ENCODE measurements around the gene DCAF4L1. TPM values are rescaled to one million over a fixed set of nuclear protein-coding genes. Genes with fewer than 3 reads are reported as not detected.

The DCAF4L1 gene
- total and polyA plus RNA-seq, 8 donors: 0.05 TPM; not detected in 7

DNA sequence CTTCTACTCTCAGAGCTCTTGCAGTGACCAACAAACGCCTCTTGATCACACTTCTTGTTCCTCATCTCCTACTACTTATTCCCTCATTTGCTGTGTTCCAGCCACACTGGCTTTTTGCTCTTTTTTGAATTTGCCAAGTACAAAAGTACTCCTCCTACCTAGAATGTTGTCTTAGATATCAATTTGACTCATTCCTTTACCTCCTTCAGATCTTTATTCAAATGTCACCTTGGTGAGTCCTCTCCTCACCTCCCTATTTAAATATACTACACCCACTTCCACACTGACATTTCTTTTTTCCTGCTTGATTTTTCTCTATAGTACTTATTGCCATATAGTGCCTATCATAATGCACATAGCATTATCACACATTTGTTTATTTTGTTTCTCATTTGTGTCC lies 6.2 kb upstream of the DCAF4L1 start:
- 63 to 86% (median 75%) methylated on average over 1 of the region's 1 CpG for WGBS, 5 donors
- no peak overlapping the region for H3K27ac ChIP-seq
- no peak for DNase-seq
- H3K4me3 ChIP-seq: no peak overlapping the region
- H3K9me3 ChIP-seq: no peaks in the 10 kb centered on the region
- H3K36me3 ChIP-seq: no peaks in the 10 kb centered on the region
- TF ChIP-seq, protein P1, sequence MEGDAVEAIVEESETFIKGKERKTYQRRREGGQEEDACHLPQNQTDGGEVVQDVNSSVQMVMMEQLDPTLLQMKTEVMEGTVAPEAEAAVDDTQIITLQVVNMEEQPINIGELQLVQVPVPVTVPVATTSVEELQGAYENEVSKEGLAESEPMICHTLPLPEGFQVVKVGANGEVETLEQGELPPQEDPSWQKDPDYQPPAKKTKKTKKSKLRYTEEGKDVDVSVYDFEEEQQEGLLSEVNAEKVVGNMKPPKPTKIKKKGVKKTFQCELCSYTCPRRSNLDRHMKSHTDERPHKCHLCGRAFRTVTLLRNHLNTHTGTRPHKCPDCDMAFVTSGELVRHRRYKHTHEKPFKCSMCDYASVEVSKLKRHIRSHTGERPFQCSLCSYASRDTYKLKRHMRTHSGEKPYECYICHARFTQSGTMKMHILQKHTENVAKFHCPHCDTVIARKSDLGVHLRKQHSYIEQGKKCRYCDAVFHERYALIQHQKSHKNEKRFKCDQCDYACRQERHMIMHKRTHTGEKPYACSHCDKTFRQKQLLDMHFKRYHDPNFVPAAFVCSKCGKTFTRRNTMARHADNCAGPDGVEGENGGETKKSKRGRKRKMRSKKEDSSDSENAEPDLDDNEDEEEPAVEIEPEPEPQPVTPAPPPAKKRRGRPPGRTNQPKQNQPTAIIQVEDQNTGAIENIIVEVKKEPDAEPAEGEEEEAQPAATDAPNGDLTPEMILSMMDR (IDR thresholded peaks at IDR 0.05): no peak
- TF ChIP-seq EP300 (IDR thresholded peaks at IDR 0.05): no peak
- TF ChIP-seq POLR2AphosphoS5 (IDR thresholded peaks at IDR 0.05): no peak
- TF ChIP-seq POLR2A (IDR thresholded peaks at IDR 0.05): no peak
- intact Hi-C loops (cut with DNase I; ENCODE audit: low total_unique reads): no loop called here
- no peaks in the 10 kb centered on the region for H3K27me3 ChIP-seq
- H3K4me1 ChIP-seq: no peaks in the 10 kb centered on the region

DNA sequence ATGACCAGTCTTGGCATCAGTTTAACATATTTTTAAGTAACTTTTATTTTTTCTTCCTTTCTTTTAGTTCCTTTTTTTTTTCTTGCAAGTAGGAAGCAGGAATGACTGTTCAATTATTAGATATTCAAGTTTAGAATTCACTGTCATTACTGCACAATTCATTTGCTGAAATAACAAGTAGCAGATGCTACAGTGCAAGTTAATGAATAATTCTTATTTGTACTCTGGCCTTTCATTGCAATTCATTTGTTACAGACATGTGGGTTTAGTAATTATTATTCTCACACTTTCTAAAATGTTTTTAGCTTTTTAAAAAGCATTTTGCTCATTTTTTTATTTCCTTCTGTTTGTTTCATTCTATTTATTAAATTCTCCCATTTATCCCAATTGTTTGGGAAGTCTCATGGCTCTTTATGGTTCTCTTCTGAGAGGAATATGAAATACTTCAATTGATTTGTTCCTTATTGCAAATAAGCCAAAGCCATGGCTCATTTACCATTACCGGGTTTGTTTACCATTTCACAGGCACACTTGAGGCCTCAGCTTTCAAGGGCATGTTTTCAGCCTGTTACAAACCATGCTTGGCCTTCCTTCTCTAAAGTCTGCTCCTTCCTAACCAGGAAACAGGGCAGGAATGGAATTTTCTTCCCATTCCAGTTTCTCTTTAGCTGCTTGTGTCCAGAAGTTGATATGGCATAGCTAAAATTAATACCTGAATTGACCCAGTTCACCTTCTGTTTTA lies 4.6 kb upstream of the DCAF4L1 start:
- Histone ChIP-seq H3K27ac (no peak overlapping the region), H3K27me3 (no peaks in the 10 kb centered on the region), H3K4me3 (no peak overlapping the region), H3K4me1 (no peaks in the 10 kb centered on the region), H3K36me3 (no peaks in the 10 kb centered on the region), H3K9me3 (no peaks in the 10 kb centered on the region)
- intact Hi-C loops (cut with DNase I; ENCODE audit: low total_unique reads): no loop called here
- TF ChIP-seq, protein P1 (IDR thresholded peaks at IDR 0.05): no peak
- TF ChIP-seq POLR2AphosphoS5 (IDR thresholded peaks at IDR 0.05) (no peak), EP300 (IDR thresholded peaks at IDR 0.05) (no peak), POLR2A (IDR thresholded peaks at IDR 0.05) (no peak)
- 48 to 59% (median 56%) methylated on average over 1 of the region's 1 CpG for WGBS, 5 donors
- peak in 1 of 2 donors; percentile 27 for DNase-seq

DNA sequence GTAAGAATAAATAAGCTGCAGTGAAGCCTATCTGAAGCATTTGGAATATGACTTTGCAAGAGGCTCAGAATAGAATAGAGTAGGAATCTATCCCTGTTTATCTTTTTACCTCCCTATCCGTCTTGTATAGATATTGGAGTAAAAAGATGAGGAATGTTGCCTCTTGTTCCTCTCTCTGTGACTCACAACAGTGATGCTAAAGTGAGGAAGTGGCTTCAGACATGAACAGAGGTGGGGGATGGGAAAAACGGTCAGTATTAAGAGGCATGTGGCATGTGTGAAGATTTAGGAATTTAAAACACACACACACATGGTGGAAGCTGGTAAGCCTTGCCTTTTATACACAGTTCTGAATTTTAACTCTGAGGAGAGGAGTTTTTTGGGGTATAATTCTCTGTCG lies 3.8 kb upstream of the DCAF4L1 start:
- 37 to 51% (median 48%) methylated on average over 3 of the region's 3 CpGs for whole genome bisulfite sequencing, 5 donors
- DNase-seq: no peak
- Histone ChIP-seq H3K4me1 (no peaks in the 10 kb centered on the region), H3K36me3 (no peaks in the 10 kb centered on the region), H3K4me3 (no peak overlapping the region), H3K9me3 (no peaks in the 10 kb centered on the region), H3K27ac (no peak overlapping the region), H3K27me3 (no peaks in the 10 kb centered on the region)
- intact Hi-C loops (cut with DNase I; ENCODE audit: low total_unique reads): no loop called here
- TF ChIP-seq EP300 (IDR thresholded peaks at IDR 0.05) (no peak), POLR2AphosphoS5 (IDR thresholded peaks at IDR 0.05) (no peak), POLR2A (IDR thresholded peaks at IDR 0.05) (no peak)
- TF ChIP-seq, protein P1 (IDR thresholded peaks at IDR 0.05): no peak

DNA sequence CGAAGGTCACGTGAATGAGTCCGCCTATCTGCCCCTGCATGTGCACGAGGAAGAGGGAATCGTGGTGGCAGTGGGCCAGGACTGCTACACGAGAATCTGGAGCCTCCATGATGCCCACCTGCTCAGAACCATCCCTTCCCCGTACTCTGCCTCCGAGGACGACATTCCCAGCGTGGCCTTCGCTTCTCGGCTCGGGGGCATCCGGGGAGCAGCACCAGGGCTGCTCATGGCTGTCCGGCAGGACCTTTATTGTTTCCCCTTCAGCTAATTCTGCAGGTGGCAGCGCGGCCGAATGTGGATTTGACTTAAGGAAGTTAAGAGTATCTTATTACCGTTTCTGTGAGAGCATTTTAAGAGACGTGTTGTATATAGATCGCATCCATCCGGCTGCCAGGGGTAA lies 1.2 kb downstream of the DCAF4L1 start:
- TF ChIP-seq POLR2A (IDR thresholded peaks at IDR 0.05) (no peak), EP300 (IDR thresholded peaks at IDR 0.05) (no peak), POLR2AphosphoS5 (IDR thresholded peaks at IDR 0.05) (no peak)
- TF ChIP-seq, protein P1 (IDR thresholded peaks at IDR 0.05): no peak
- H3K9me3 ChIP-seq: no peaks in the 10 kb centered on the region
- no peak overlapping the region for H3K4me3 ChIP-seq
- H3K27ac ChIP-seq: no peak overlapping the region
- H3K4me1 ChIP-seq: no peaks in the 10 kb centered on the region
- no peaks in the 10 kb centered on the region for H3K27me3 ChIP-seq
- intact Hi-C loops (cut with DNase I; ENCODE audit: low total_unique reads): no loop called here
- no peaks in the 10 kb centered on the region for H3K36me3 ChIP-seq
- no peak for DNase-seq
- 92 to 94% (median 93%) methylated on average over 22 of the region's 22 CpGs for WGBS, 5 donors

Data from stomach (tissue), 9 donors.